ENCODE results near the gene KIAA0513.

KIAA0513 gene

GRCh38 chr16:85129876-85130704 lies 102.5 kb downstream of the KIAA0513 start:
- Histone ChIP-seq H3K36me3 (no peaks in the 10 kb centered on the region), H3K4me1 (peaks cover 20 to 57% (median 38%) of the 10 kb centered on the region in 10 experiments), H3K27me3 (no peaks in the 10 kb centered on the region), H4K20me1 (no peaks in the 10 kb centered on the region), H3K9ac (peak overlapping the region in 1 of 11 experiments; percentile 7; a peak in 1 of 22 replicates), H3K9me3 (replicated peaks in 1 of 11) (no peaks in the 10 kb centered on the region), H3K27ac (no peak overlapping the region), H3K4me2 (peak overlapping the region in 3 of 11 experiments; percentile 7 to 13 (median 11); a peak in 2 of 22 replicates), H3K4me3 (no peak overlapping the region)
- TF ChIP-seq Cebpa-rat (IDR thresholded peaks at IDR 0.05), result no peak

GRCh38 chr16:85130705-85131028 lies 103.1 kb downstream of the KIAA0513 start:
- no peak for TF ChIP-seq Cebpa-rat (IDR thresholded peaks at IDR 0.05)
- no peaks in the 10 kb centered on the region for H3K27me3 ChIP-seq
- no peaks in the 10 kb centered on the region for H3K36me3 ChIP-seq
- no peaks in the 10 kb centered on the region for H4K20me1 ChIP-seq
- peak overlapping the region in 1 of 11 experiments; percentile 7; a peak in 1 of 22 replicates for H3K9ac ChIP-seq
- H3K4me2 ChIP-seq, result peak overlapping the region in 3 of 11 experiments; percentile 7 to 13 (median 11); a peak in 2 of 22 replicates
- H3K27ac ChIP-seq, result no peak overlapping the region
- no peak overlapping the region for H3K4me3 ChIP-seq
- H3K4me1 ChIP-seq, result peaks cover 26 to 59% (median 43%) of the 10 kb centered on the region in 10 experiments
- no peaks in the 10 kb centered on the region for H3K9me3 ChIP-seq (replicated peaks in 1 of 11)

- Histone ChIP-seq H3K4me3 (no peak overlapping the region), H3K4me2 (no peak overlapping the region), H4K20me1 (no peaks in the 10 kb centered on the region; a peak in 1 of 22 replicates), H3K9me3 (replicated peaks in 1 of 11) (no peaks in the 10 kb centered on the region), H3K9ac (no peak overlapping the region), H3K36me3 (no peaks in the 10 kb centered on the region), H3K4me1 (peaks cover 31 to 59% (median 43%) of the 10 kb centered on the region in 10 experiments), H3K27me3 (peaks cover 0 to 15% (median 12%) of the 10 kb centered on the region in 11 experiments; a peak in 18 of 22 replicates), H3K27ac (no peak overlapping the region)
- no peak for TF ChIP-seq Cebpa-rat (IDR thresholded peaks at IDR 0.05)
Measured at GRCh38 chr16:85132456-85133289, 105.1 kb downstream of the KIAA0513 start.

GRCh38 chr16:85133290-85133599 lies 105.7 kb downstream of the KIAA0513 start:
- no peak for TF ChIP-seq Cebpa-rat (IDR thresholded peaks at IDR 0.05)
- H3K36me3 ChIP-seq, result no peaks in the 10 kb centered on the region
- no peak overlapping the region for H3K9ac ChIP-seq
- no peak overlapping the region for H3K27ac ChIP-seq
- H3K4me3 ChIP-seq, result no peak overlapping the region
- peaks cover 0 to 19% (median 12%) of the 10 kb centered on the region in 11 experiments; a peak in 18 of 22 replicates for H3K27me3 ChIP-seq
- no peak overlapping the region for H3K4me2 ChIP-seq
- peaks cover 36 to 59% (median 45%) of the 10 kb centered on the region in 10 experiments for H3K4me1 ChIP-seq
- H3K9me3 ChIP-seq (replicated peaks in 1 of 11), result no peaks in the 10 kb centered on the region
- H4K20me1 ChIP-seq, result no peaks in the 10 kb centered on the region; a peak in 1 of 22 replicates

- Histone ChIP-seq H3K9me3 (replicated peaks in 1 of 11) (no peaks in the 10 kb centered on the region), H3K36me3 (no peaks in the 10 kb centered on the region), H3K4me1 (peaks cover 38 to 65% (median 49%) of the 10 kb centered on the region in 10 experiments), H3K9ac (peak overlapping the region in 1 of 11 experiments; percentile 39; a peak in 1 of 22 replicates), H3K27me3 (peaks cover 0 to 23% (median 12%) of the 10 kb centered on the region in 11 experiments; a peak in 18 of 22 replicates), H4K20me1 (no peaks in the 10 kb centered on the region; a peak in 1 of 22 replicates), H3K4me3 (no peak overlapping the region), H3K27ac (peak overlapping the region in 4 of 11 experiments; percentile 17 to 80 (median 34); a peak in 5 of 22 replicates), H3K4me2 (peak overlapping the region in 7 of 11 experiments; percentile 87 to 99 (median 94); a peak in 11 of 22 replicates)
- no peak for TF ChIP-seq Cebpa-rat (IDR thresholded peaks at IDR 0.05)
Measured at GRCh38 chr16:85134076-85134788, 106.6 kb downstream of the KIAA0513 start.

- Histone ChIP-seq H3K27me3 (peaks cover 0 to 23% (median 12%) of the 10 kb centered on the region in 11 experiments; a peak in 18 of 22 replicates), H3K4me3 (no peak overlapping the region), H3K4me1 (peaks cover 38 to 71% (median 52%) of the 10 kb centered on the region in 10 experiments), H3K9ac (peak overlapping the region in 1 of 11 experiments; percentile 39; a peak in 2 of 22 replicates), H4K20me1 (no peaks in the 10 kb centered on the region; a peak in 1 of 22 replicates), H3K27ac (peak overlapping the region in 6 of 11 experiments; percentile 17 to 81 (median 62); a peak in 7 of 22 replicates), H3K9me3 (replicated peaks in 1 of 11) (no peaks in the 10 kb centered on the region), H3K4me2 (peak overlapping the region in 10 of 11 experiments; percentile 1 to 99 (median 91); a peak in 16 of 22 replicates), H3K36me3 (no peaks in the 10 kb centered on the region)
- no peak for TF ChIP-seq Cebpa-rat (IDR thresholded peaks at IDR 0.05)
Measured at GRCh38 chr16:85134789-85135142, 107.2 kb downstream of the KIAA0513 start.

- peak overlapping the region in 5 of 10 experiments; percentile 40 to 59 (median 52); a peak in 6 of 20 replicates for H3K4me3 ChIP-seq
- peak overlapping the region in 10 of 11 experiments; percentile 18 to 81 (median 61); a peak in 18 of 22 replicates for H3K27ac ChIP-seq
- H3K27me3 ChIP-seq, result peaks cover 0 to 23% (median 12%) of the 10 kb centered on the region in 11 experiments; a peak in 18 of 22 replicates
- peak overlapping the region in 10 of 11 experiments; percentile 26 to 64 (median 49); a peak in 13 of 22 replicates for H3K9ac ChIP-seq
- no peaks in the 10 kb centered on the region for H3K36me3 ChIP-seq
- no peaks in the 10 kb centered on the region for H3K9me3 ChIP-seq (replicated peaks in 1 of 11)
- peaks cover 38 to 67% (median 52%) of the 10 kb centered on the region in 10 experiments for H3K4me1 ChIP-seq
- H3K4me2 ChIP-seq, result peak overlapping the region; percentile 76 to 99 (median 91)
- no peaks in the 10 kb centered on the region; a peak in 1 of 22 replicates for H4K20me1 ChIP-seq
- TF ChIP-seq Cebpa-rat (IDR thresholded peaks at IDR 0.05), result no peak
Measured at GRCh38 chr16:85136213-85136701, 108.7 kb downstream of the KIAA0513 start.
